Common myeloid progenitor, CD34-positive (primary cell): ENCODE data around the gene AKR7A2.
"Not testable (repeated sequence)": the region's sequence is repeated elsewhere in the genome, so short reads cannot be mapped to it uniquely, and the experiment has no call there.

ENCODE experiments used
- CTCF ChIA-PET: fragments of 350-600 bp; sonication (Branson Sonifier 250); formaldehyde crosslinking; loops from one replicate; lab custom pipeline; 2021; ENCODE audit warnings: antibody characterized with exemption; lab: Charles Lee
- POLR2A ChIA-PET: fragments of 350-600 bp; sonication (Branson Sonifier 250); formaldehyde crosslinking; loops from one replicate; lab custom pipeline; 2021; ENCODE audit warnings: antibody characterized with exemption; lab: Charles Lee
- DNase-seq, 3 donors: peaks; one replicate each; pipeline versions ENCODE4 v3.0.0 to v3.0.0-alpha.2; 2013
- H3K27ac ChIP-seq, 2 experiments: 1 replicate in 1 of 2; 2 replicates in 1 of 2; pipeline ENCODE4 v1.7.0; 2013; ENCODE audit warnings: inconsistent platforms in 2 of 2, low read length in 2 of 2, mild to moderate bottlenecking in 2 of 2, low read depth in 1 of 2, moderate library complexity in 1 of 2; ENCODE audit not compliant: severe bottlenecking in 2 of 2, insufficient read depth in 1 of 2, poor library complexity in 1 of 2
- H3K27me3 ChIP-seq, 5 experiments: replicated peaks in 2 of 5; 1 replicate in 3 of 5; 2 replicates in 2 of 5; pipeline versions ENCODE4 v1.6.1 to v1.7.0; 2013; ENCODE audit warnings: low read length in 4 of 5, mild to moderate bottlenecking in 2 of 5, moderate library complexity in 2 of 5, inconsistent platforms in 1 of 5; ENCODE audit not compliant: insufficient read depth in 5 of 5, control insufficient read depth in 4 of 5
- H3K36me3 ChIP-seq, 4 experiments: 1 replicate in 2 of 4; 2 replicates in 2 of 4; pipeline versions ENCODE4 v1.6.1 to v1.7.0; 2013; ENCODE audit warnings: low read length in 3 of 4, control low read depth in 1 of 4, mild to moderate bottlenecking in 1 of 4; ENCODE audit not compliant: control insufficient read depth in 4 of 4, insufficient read depth in 4 of 4
- H3K4me1 ChIP-seq, 4 experiments: 1 replicate in 3 of 4; 2 replicates in 1 of 4; pipeline versions ENCODE4 v1.6.1 to v1.7.1; 2013; ENCODE audit warnings: low read length in 3 of 4, mild to moderate bottlenecking in 3 of 4, control low read depth in 1 of 4, inconsistent platforms in 1 of 4, moderate library complexity in 1 of 4; ENCODE audit not compliant: control insufficient read depth in 4 of 4, insufficient read depth in 4 of 4; ENCODE audit errors: control extremely low read depth in 1 of 4
- H3K4me3 ChIP-seq, 7 experiments: 1 replicate in 4 of 7; 2 replicates in 3 of 7; pipeline versions ENCODE4 v1.5.1 to v1.7.0; 2013; ENCODE audit warnings: mild to moderate bottlenecking in 7 of 7, low read length in 6 of 7, moderate library complexity in 6 of 7, inconsistent platforms in 2 of 7, low read depth in 2 of 7, control low read depth in 1 of 7; ENCODE audit not compliant: insufficient read depth in 4 of 7, control insufficient read depth in 1 of 7; ENCODE audit errors: extremely low read depth in 1 of 7
- H3K9me3 ChIP-seq, 5 experiments: 1 replicate in 4 of 5; 2 replicates in 1 of 5; pipeline versions ENCODE4 v1.6.1 to v1.7.1; 2013; ENCODE audit warnings: low read length in 4 of 5, mild to moderate bottlenecking in 2 of 5, inconsistent platforms in 1 of 5, low read depth in 1 of 5, moderate library complexity in 1 of 5; ENCODE audit not compliant: control insufficient read depth in 4 of 5, insufficient read depth in 2 of 5; ENCODE audit errors: control extremely low read depth in 1 of 5
- WGBS: methylation state at CpG from one replicate; pipeline ENCODE4 v1.1.5; 2013; ENCODE audit not compliant: insufficient coverage; 5-methylcytosine and 5-hydroxymethylcytosine counted together

The AKR7A2 gene

GRCh38 chr1:19257178-19257914, 54.6 kb downstream of the AKR7A2 start:
- DNase-seq: no peak
- ChIA-PET POLR2A (no interaction called here), CTCF (interaction anchor here (1.0 to 2.1 kb wide), 3 partner anchors 9 to 88 kb away, joined by 3 to 5 read pairs (median 3); no protein-coding TSS in a partner anchor)
- peaks cover 6 to 64% (median 53%) of the 10 kb centered on the region in 4 experiments for H3K36me3 ChIP-seq
- H3K9me3 ChIP-seq: no peaks in the 10 kb centered on the region
- 84% methylated on average over 13 of the region's 15 CpGs for WGBS
- no peak overlapping the region for H3K27ac ChIP-seq
- H3K4me1 ChIP-seq: peaks cover 8 to 18% (median 14%) of the 10 kb centered on the region in 4 experiments
- H3K27me3 ChIP-seq: no peaks in the 10 kb centered on the region
- H3K4me3 ChIP-seq: no peak overlapping the region

DNA sequence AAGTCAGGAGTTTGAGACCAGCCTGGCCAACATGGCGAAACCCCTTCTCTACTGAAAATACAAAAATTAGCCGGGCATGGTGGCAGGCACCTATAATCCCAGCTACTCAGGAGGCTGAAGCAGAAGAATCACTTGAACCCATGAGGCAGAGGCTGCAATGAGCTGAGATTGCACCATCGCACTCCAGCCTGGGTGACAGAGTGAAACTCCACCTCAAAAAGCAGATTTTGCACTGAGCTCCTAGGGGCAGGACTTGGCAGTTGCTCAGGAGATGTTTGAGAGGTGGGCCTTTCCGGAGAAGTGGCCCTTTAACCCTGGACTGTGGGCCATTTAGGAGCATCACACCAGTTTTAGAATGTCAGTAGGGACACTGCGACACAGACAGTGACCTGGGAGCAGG, 55.6 kb downstream of the AKR7A2 start:
- POLR2A ChIA-PET, H3K9me3 ChIP-seq: not testable (repeated sequence)

GRCh38 chr1:19255288-19255687, 56.7 kb downstream of the AKR7A2 start:
- no peak for DNase-seq
- Histone ChIP-seq H3K27me3 (no peaks in the 10 kb centered on the region), H3K9me3 (no peaks in the 10 kb centered on the region), H3K4me1 (peaks cover 18 to 34% (median 30%) of the 10 kb centered on the region in 4 experiments), H3K4me3 (no peak overlapping the region), H3K27ac (no peak overlapping the region), H3K36me3 (peaks cover 6 to 57% (median 46%) of the 10 kb centered on the region in 4 experiments)
- POLR2A ChIA-PET: no interaction called here
- 100% methylated on average over 1 of the region's 4 CpGs for WGBS
- CTCF ChIA-PET: interaction anchor here (1.1 to 1.6 kb wide), 3 partner anchors 11 to 407 kb away, joined by 3 to 4 read pairs (median 3); no protein-coding TSS in a partner anchor

More for the DNA sequence above, 55.6 kb downstream of the AKR7A2 start:
- Histone ChIP-seq H3K36me3 (peaks cover 6 to 64% (median 53%) of the 10 kb centered on the region in 4 experiments), H3K4me1 (peaks cover 11 to 25% (median 21%) of the 10 kb centered on the region in 4 experiments)
- WGBS: 100% methylated on average over 5 of the region's 5 CpGs
- H3K27ac ChIP-seq, H3K27me3 ChIP-seq, DNase-seq, H3K4me3 ChIP-seq: not testable (repeated sequence)
- CTCF ChIA-PET: interaction anchor here (1.0 to 1.2 kb wide), 2 partner anchors 38 to 87 kb away, joined by 3 read pairs; no protein-coding TSS in a partner anchor

DNA sequence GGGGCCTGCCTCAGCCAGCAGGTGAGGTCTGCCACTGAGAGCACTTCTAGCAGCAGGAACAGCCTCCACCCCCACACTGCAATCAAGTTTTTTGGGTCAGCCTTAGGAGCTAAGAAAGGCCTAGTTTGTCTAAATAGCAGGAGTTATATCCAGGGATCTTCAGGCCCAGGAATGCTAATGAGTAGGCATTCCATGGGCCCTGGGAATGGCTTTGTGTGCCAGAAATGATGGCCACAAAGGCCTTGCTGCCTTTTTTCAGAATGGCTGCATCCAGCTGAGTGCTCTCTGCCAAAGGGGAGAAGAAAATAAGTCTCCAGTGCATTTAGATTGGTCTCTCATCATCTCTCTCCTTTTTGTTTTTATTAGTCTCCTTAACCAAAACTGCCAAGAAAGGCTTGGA, 57.5 kb downstream of the AKR7A2 start:
- no peak for DNase-seq
- ChIA-PET CTCF (interaction anchor here (1.1 to 1.6 kb wide), 3 partner anchors 10 to 408 kb away, joined by 3 to 4 read pairs (median 3); no protein-coding TSS in a partner anchor), POLR2A (no interaction called here)
- H3K36me3 ChIP-seq: peaks cover 3 to 48% (median 37%) of the 10 kb centered on the region in 4 experiments
- no peaks in the 10 kb centered on the region for H3K9me3 ChIP-seq
- H3K27me3 ChIP-seq: no peaks in the 10 kb centered on the region
- H3K27ac ChIP-seq: no peak overlapping the region
- H3K4me3 ChIP-seq: no peak overlapping the region
- H3K4me1 ChIP-seq: peaks cover 18 to 37% (median 33%) of the 10 kb centered on the region in 4 experiments
